Activated CD4-positive, alpha-beta memory T cell treated with anti-CD3 and anti-CD28 coated beads for 36 hours (primary cell): ENCODE data around the gene RNF138. TPM values are rescaled to one million over a fixed set of nuclear protein-coding genes. Genes with fewer than 3 reads are reported as not detected.
"Not testable (repeated sequence)": the region's sequence is repeated elsewhere in the genome, so short reads cannot be mapped to it uniquely, and the experiment has no call there.

Experiments
- CTCF ChIA-PET: fragments of 350-600 bp; sonication (Branson Sonifier 250); formaldehyde crosslinking; loops from one replicate; lab custom pipeline; 2021; ENCODE audit warnings: antibody characterized with exemption, inconsistent platforms; lab: Charles Lee
- POLR2A ChIA-PET: fragments of 350-600 bp; sonication (Branson Sonifier 250); formaldehyde crosslinking; loops from one replicate; lab custom pipeline; 2021; ENCODE audit warnings: antibody characterized with exemption; lab: Charles Lee
- DNase-seq: peaks from one replicate; pipeline ENCODE4 v3.0.0-alpha.2; 2020
- H3K27ac Mint-ChIP-seq: one replicate; pipeline ENCODE4 v1.8.0; 2021; ENCODE audit warnings: mixed read lengths
- H3K27me3 Mint-ChIP-seq: one replicate; pipeline ENCODE4 v1.8.0; 2021; ENCODE audit warnings: mixed read lengths
- H3K36me3 Mint-ChIP-seq: one replicate; pipeline ENCODE4 v1.8.0; 2021; ENCODE audit warnings: mixed read lengths
- H3K4me1 Mint-ChIP-seq: one replicate; pipeline ENCODE4 v1.8.0; 2021; ENCODE audit warnings: low read depth, mixed read lengths
- H3K4me3 Mint-ChIP-seq: one replicate; pipeline ENCODE4 v1.8.0; 2021; ENCODE audit warnings: mild to moderate bottlenecking, mixed read lengths
- H3K9me3 Mint-ChIP-seq: one replicate; pipeline ENCODE4 v1.8.0; 2021; ENCODE audit warnings: mixed read lengths
- intact Hi-C: fragments of 100-400 bp; cut with micrococcal nuclease; formaldehyde crosslinking; loops from one replicate; pipeline ENCODE4 v1.15.1; 2023
- total RNA-seq, 2 experiments: library from RNA; stranded (reverse); gene quantifications; one replicate each; pipeline ENCODE4 v1.2.3, GENCODE V29; 2021

Gene RNF138
- total RNA-seq, 2 experiments from 2014 or later = 83.7 to 88.3 TPM

GRCh38 chr18:32074206-32074605 lies 17.5 kb upstream of the RNF138 start:
- ChIA-PET POLR2A (interaction anchor here (3.4 kb wide), 1 partner anchor 55 kb away, joined by 16 read pairs; the partner anchor contains the start of gene RNF125), CTCF (interaction anchor here (1.0 to 1.3 kb wide), 2 partner anchors 11 to 55 kb away, joined by 3 to 9 read pairs; partner anchors contain the start of gene RNF125)
- intact Hi-C loops = loop anchor here (1.0 to 2.0 kb wide), 4 partner anchors 11 to 131 kb away; partner anchors contain the start of gene TRAPPC8
- H3K4me1 Mint-ChIP-seq = peaks cover 27% of the 10 kb centered on the region
- peak overlapping the region; percentile 73 for H3K27ac Mint-ChIP-seq
- H3K9me3 Mint-ChIP-seq = no peaks in the 10 kb centered on the region
- peaks cover 27% of the 10 kb centered on the region for H3K36me3 Mint-ChIP-seq
- no peak overlapping the region for H3K4me3 Mint-ChIP-seq
- no peaks in the 10 kb centered on the region for H3K27me3 Mint-ChIP-seq
- DNase-seq = no peak

GRCh38 chr18:32078845-32079244 lies 12.8 kb upstream of the RNF138 start:
- ChIA-PET POLR2A (no interaction called here), CTCF (no interaction called here)
- H3K36me3 Mint-ChIP-seq = peaks cover 17% of the 10 kb centered on the region
- H3K27me3 Mint-ChIP-seq = no peaks in the 10 kb centered on the region
- H3K9me3 Mint-ChIP-seq = no peaks in the 10 kb centered on the region
- no peak for DNase-seq
- no peak overlapping the region for H3K27ac Mint-ChIP-seq
- intact Hi-C loops = no loop called here
- H3K4me1 Mint-ChIP-seq = peaks cover 16% of the 10 kb centered on the region
- H3K4me3 Mint-ChIP-seq = no peak overlapping the region

GRCh38 chr18:32081881-32082280 lies 9.8 kb upstream of the RNF138 start:
- intact Hi-C loops = no loop called here
- ChIA-PET POLR2A (no interaction called here), CTCF (no interaction called here)
- H3K4me1 Mint-ChIP-seq = peaks cover 24% of the 10 kb centered on the region
- H3K9me3 Mint-ChIP-seq = no peaks in the 10 kb centered on the region
- H3K27ac Mint-ChIP-seq = no peak overlapping the region
- no peak overlapping the region for H3K4me3 Mint-ChIP-seq
- no peaks in the 10 kb centered on the region for H3K27me3 Mint-ChIP-seq
- H3K36me3 Mint-ChIP-seq = peaks cover 3% of the 10 kb centered on the region
- no peak for DNase-seq

- no peak overlapping the region for H3K27ac Mint-ChIP-seq
- H3K4me1 Mint-ChIP-seq = peaks cover 33% of the 10 kb centered on the region
- no peaks in the 10 kb centered on the region for H3K9me3 Mint-ChIP-seq
- ChIA-PET POLR2A (interaction anchor here (0.8 to 3.1 kb wide), 5 partner anchors 8 to 65 kb away, joined by 3 to 19 read pairs (median 4); partner anchors contain the start of genes RNF125 and RNF138), CTCF (interaction anchor here (2.2 kb wide), 1 partner anchor 65 kb away, joined by 13 read pairs; the partner anchor contains the start of gene RNF125)
- no peak for DNase-seq
- peaks cover 5% of the 10 kb centered on the region for H3K36me3 Mint-ChIP-seq
- no peak overlapping the region for H3K4me3 Mint-ChIP-seq
- no peaks in the 10 kb centered on the region for H3K27me3 Mint-ChIP-seq
- intact Hi-C loops = no loop called here
These were observed 7.9 kb upstream of the RNF138 start for GRCh38 chr18:32083781-32084180.

- Mint-ChIP-seq H3K4me1 (peaks cover 35% of the 10 kb centered on the region), H3K36me3 (peaks cover 2% of the 10 kb centered on the region), H3K4me3 (no peak overlapping the region), H3K27me3 (no peaks in the 10 kb centered on the region), H3K9me3 (no peaks in the 10 kb centered on the region), H3K27ac (no peak overlapping the region)
- CTCF ChIA-PET = interaction anchor here (1.2 kb wide), 1 partner anchor 9 kb away, joined by 5 read pairs; no protein-coding TSS in a partner anchor
- intact Hi-C loops = no loop called here
- DNase-seq = no peak
- POLR2A ChIA-PET = no interaction called here
These were observed 4.8 kb upstream of the RNF138 start for GRCh38 chr18:32086881-32087280.

GRCh38 chr18:32090831-32091230 lies 843 bp upstream of the RNF138 start:
- DNase-seq, H3K27me3 Mint-ChIP-seq, H3K9me3 Mint-ChIP-seq, H3K4me3 Mint-ChIP-seq: not testable (repeated sequence)
- Mint-ChIP-seq H3K36me3 (peaks cover 30% of the 10 kb centered on the region), H3K4me1 (peaks cover 37% of the 10 kb centered on the region), H3K27ac (peak overlapping the region; percentile 18)
- POLR2A ChIA-PET = interaction anchor here (1.2 to 1.5 kb wide), 2 partner anchors 42 to 72 kb away, joined by 6 to 8 read pairs; partner anchors contain the start of gene RNF125
- intact Hi-C loops = loop anchor here (10.0 kb wide), 1 partner anchor 406 kb away; the partner anchor contains the start of gene B4GALT6
- CTCF ChIA-PET = interaction anchor here (1.1 to 2.4 kb wide), 3 partner anchors 18 to 72 kb away, joined by 3 to 15 read pairs (median 5); partner anchors contain the start of gene RNF125

- Mint-ChIP-seq H3K36me3 (peaks cover 34% of the 10 kb centered on the region), H3K27ac (peak overlapping the region; percentile 98), H3K27me3 (no peaks in the 10 kb centered on the region), H3K4me1 (peaks cover 39% of the 10 kb centered on the region), H3K9me3 (no peaks in the 10 kb centered on the region), H3K4me3 (peak overlapping the region; percentile 97)
- POLR2A ChIA-PET = interaction anchor here (0.9 to 2.6 kb wide), 9 partner anchors 8 to 149 kb away, joined by 3 to 44 read pairs (median 5); partner anchors contain the start of genes RNF125 and TRAPPC8
- DNase-seq = no peak
- intact Hi-C loops = loop anchor here (10.0 kb wide), 1 partner anchor 407 kb away; the partner anchor contains the start of gene B4GALT6
- CTCF ChIA-PET = interaction anchor here (1.1 to 2.4 kb wide), 4 partner anchors 19 to 72 kb away, joined by 3 to 15 read pairs (median 6); partner anchors contain the start of gene RNF125
These were observed 350 bp upstream of the RNF138 start for GRCh38 chr18:32091325-32091723.

- no peaks in the 10 kb centered on the region for H3K27me3 Mint-ChIP-seq
- CTCF ChIA-PET = interaction anchor here (0.7 to 2.4 kb wide), 4 partner anchors 16 to 149 kb away, joined by 3 to 15 read pairs (median 4); partner anchors contain the start of genes RNF125 and TRAPPC8
- peaks cover 41% of the 10 kb centered on the region for H3K4me1 Mint-ChIP-seq
- H3K4me3 Mint-ChIP-seq = peak overlapping the region; percentile 97
- intact Hi-C loops = loop anchor here (1.0 to 10.0 kb wide), 9 partner anchors 14 to 439 kb away; partner anchors contain the start of genes B4GALT6, RNF125 and TRAPPC8
- DNase-seq = peak; percentile 100
- peaks cover 41% of the 10 kb centered on the region for H3K36me3 Mint-ChIP-seq
- POLR2A ChIA-PET = interaction anchor here (1.1 to 2.6 kb wide), 7 partner anchors 31 to 150 kb away, joined by 3 to 44 read pairs (median 5); partner anchors contain the start of genes RNF125 and TRAPPC8
- H3K27ac Mint-ChIP-seq = peak overlapping the region; percentile 99
- no peaks in the 10 kb centered on the region for H3K9me3 Mint-ChIP-seq
These were observed 888 bp downstream of the RNF138 start for GRCh38 chr18:32092422-32093101.

- Mint-ChIP-seq H3K9me3 (no peaks in the 10 kb centered on the region), H3K4me1 (peaks cover 42% of the 10 kb centered on the region), H3K4me3 (peak overlapping the region; percentile 97), H3K36me3 (peaks cover 41% of the 10 kb centered on the region), H3K27me3 (no peaks in the 10 kb centered on the region), H3K27ac (peak overlapping the region; percentile 92)
- ChIA-PET CTCF (interaction anchor here (0.7 to 1.8 kb wide), 3 partner anchors 15 to 150 kb away, joined by 3 to 6 read pairs (median 3); partner anchors contain the start of gene TRAPPC8), POLR2A (interaction anchor here (1.7 to 2.6 kb wide), 3 partner anchors 37 to 150 kb away, joined by 4 to 44 read pairs (median 25); partner anchors contain the start of genes RNF125 and TRAPPC8)
- intact Hi-C loops = loop anchor here (1.0 to 10.0 kb wide), 3 partner anchors 14 to 438 kb away; partner anchors contain the start of gene B4GALT6
- DNase-seq = peak; percentile 48
These were observed 1.4 kb downstream of the RNF138 start for GRCh38 chr18:32093102-32093511.

GRCh38 chr18:32093523-32093922 lies 1.8 kb downstream of the RNF138 start:
- CTCF ChIA-PET = interaction anchor here (0.7 to 1.0 kb wide), 2 partner anchors 15 to 150 kb away, joined by 3 read pairs; partner anchors contain the start of gene TRAPPC8
- intact Hi-C loops = loop anchor here (1.0 to 10.0 kb wide), 3 partner anchors 13 to 438 kb away; partner anchors contain the start of gene B4GALT6
- H3K36me3 Mint-ChIP-seq = peaks cover 41% of the 10 kb centered on the region

More at GRCh38 chr18:32093523-32093922, 1.8 kb downstream of the RNF138 start:
- peak; percentile 20 for DNase-seq
- POLR2A ChIA-PET = interaction anchor here (2.6 kb wide), 2 partner anchors 75 to 151 kb away, joined by 25 to 44 read pairs; partner anchors contain the start of genes RNF125 and TRAPPC8
- H3K27ac Mint-ChIP-seq = peak overlapping the region; percentile 92
- no peaks in the 10 kb centered on the region for H3K27me3 Mint-ChIP-seq
- peaks cover 42% of the 10 kb centered on the region for H3K4me1 Mint-ChIP-seq
- H3K9me3 Mint-ChIP-seq = no peaks in the 10 kb centered on the region
- H3K4me3 Mint-ChIP-seq = peak overlapping the region; percentile 97
